Endothelial cell of umbilical vein (primary cell): Measurements from ENCODE around the gene LKAAEAR1. TPM values are rescaled to one million over a fixed set of nuclear protein-coding genes. Genes with fewer than 3 reads are reported as not detected.

Experiments
- BruUV-seq: library from RNA; stranded (reverse); fragments of 400-500 nt; replicated peaks from 2 replicates; lab custom pipeline; 2021; lab: Mats Ljungman, UMichigan
- CTCF ChIA-PET: fragments of 300-600, 350-600 bp; sonication (Branson Sonifier 250); formaldehyde crosslinking; loops from one replicate; lab custom pipeline; 2021; ENCODE audit warnings: antibody characterized with exemption, inconsistent platforms; lab: Charles Lee
- POLR2A ChIA-PET: fragments of 300-600, 350-600 bp; sonication (Branson Sonifier 250); formaldehyde crosslinking; loops from one replicate; lab custom pipeline; 2021; ENCODE audit warnings: antibody characterized with exemption, inconsistent platforms; lab: Charles Lee
- DNase-seq: peaks from one replicate; pipeline ENCODE4 v3.0.0-alpha.2; 2011; ENCODE audit warnings: low read depth, low spot score
- FAIRE-seq: peaks from 2 replicates; lab custom pipeline; 2011; peaks lifted over from hg19 to GRCh38; lab: Jason Lieb, UNC
- H2AFZ ChIP-seq: 2 replicates; pipeline ENCODE4 v1.6.0; 2012; ENCODE audit warnings: low read depth, low read length, control low read depth, inconsistent platforms
- H3K27ac ChIP-seq: 2 replicates; pipeline ENCODE4 v1.5.1; 2011; ENCODE audit warnings: low read depth, mild to moderate bottlenecking, control low read depth, low read length, moderate library complexity; ENCODE audit not compliant: insufficient read depth
- H3K27me3 ChIP-seq, 2 experiments: 2 replicates each; pipeline versions ENCODE4 v1.6.0 to v1.6.1; 2011; ENCODE audit warnings: low read length in 2 of 2, mixed read lengths in 1 of 2; ENCODE audit not compliant: control insufficient read depth in 2 of 2, insufficient read depth in 2 of 2
- H3K36me3 ChIP-seq, 2 experiments: 2 replicates in 1 of 2; 3 replicates in 1 of 2; pipeline ENCODE4 v1.5.1; 2011; ENCODE audit warnings: low read length in 2 of 2, mild to moderate bottlenecking in 1 of 2, moderate library complexity in 1 of 2; ENCODE audit not compliant: control insufficient read depth in 2 of 2, insufficient read depth in 2 of 2; ENCODE audit errors: extremely low read depth in 1 of 2
- H3K4me1 ChIP-seq: 3 replicates; pipeline ENCODE4 v1.5.1; 2011; ENCODE audit warnings: mild to moderate bottlenecking, low read length; ENCODE audit not compliant: control insufficient read depth, insufficient read depth; ENCODE audit errors: extremely low read depth
- H3K4me2 ChIP-seq: 2 replicates; pipeline ENCODE4 v1.6.1; 2011; ENCODE audit warnings: low read length, control low read depth, mixed read lengths; ENCODE audit not compliant: insufficient read depth
- H3K4me3 ChIP-seq, 3 experiments: fragments of 200-600 bp in 1 of 3; sonication (generic), shearing (Covaris generic) in 1 of 3; replicated peaks in 1 of 3; 2 replicates each; pipeline ENCODE4 v1.5.1; 2011 to 2016; ENCODE audit warnings: control low read depth in 3 of 3, low read length in 3 of 3, mild to moderate bottlenecking in 2 of 3, inconsistent platforms in 1 of 3, low read depth in 1 of 3, moderate library complexity in 1 of 3; ENCODE audit not compliant: insufficient read depth in 1 of 3
- H3K79me2 ChIP-seq: 2 replicates; pipeline ENCODE4 v1.6.0; 2012; ENCODE audit warnings: low read length, inconsistent platforms; ENCODE audit not compliant: control insufficient read depth, insufficient read depth
- H3K9ac ChIP-seq: replicated peaks from 2 replicates; pipeline ENCODE3; 2011; ENCODE audit warnings: low read length, control low read depth; ENCODE audit not compliant: insufficient read depth; ENCODE audit errors: extremely low read depth
- H3K9me1 ChIP-seq: replicated peaks from 3 replicates; pipeline ENCODE4 v1.6.0; 2011; ENCODE audit warnings: mild to moderate bottlenecking, low read length; ENCODE audit not compliant: control insufficient read depth, insufficient read depth; ENCODE audit errors: extremely low read depth
- H3K9me3 ChIP-seq: replicated peaks from 2 replicates; pipeline ENCODE4 v1.5.1; 2012; ENCODE audit warnings: low read length, inconsistent platforms; ENCODE audit not compliant: control insufficient read depth, insufficient read depth
- H4K20me1 ChIP-seq: replicated peaks from 2 replicates; pipeline ENCODE3; 2011; ENCODE audit warnings: mild to moderate bottlenecking, low read length; ENCODE audit not compliant: control insufficient read depth, insufficient read depth; ENCODE audit errors: extremely low read depth
- CTCF ChIP-seq, 2 donors: IDR thresholded peaks; 1 replicate in 1 of 2; 2 replicates in 1 of 2; pipeline ENCODE4 v1.5.1; 2011; ENCODE audit warnings: low read length in 2 of 2, mild to moderate bottlenecking in 2 of 2, moderate library complexity in 2 of 2, control low read depth in 1 of 2, inconsistent platforms in 1 of 2, low read depth in 1 of 2; ENCODE audit not compliant: insufficient read depth in 1 of 2; ENCODE audit errors: extremely low read depth in 1 of 2
- EZH2 ChIP-seq: IDR thresholded peaks from 2 replicates; pipeline ENCODE4 v1.6.1; 2012; ENCODE audit warnings: borderline replicate concordance, low read depth, mild to moderate bottlenecking, moderate library complexity, low read length, inconsistent platforms; ENCODE audit not compliant: severe bottlenecking
- FOS ChIP-seq: IDR thresholded peaks from 2 replicates; pipeline ENCODE4 v1.6.1; 2011; ENCODE audit warnings: mild to moderate bottlenecking, low read length, moderate library complexity, borderline replicate concordance; ENCODE audit not compliant: insufficient read depth
- GATA2 ChIP-seq: IDR thresholded peaks from 2 replicates; pipeline ENCODE4 v1.7.0; 2011; ENCODE audit warnings: low read depth, mild to moderate bottlenecking, moderate library complexity, mixed read lengths, low read length; ENCODE audit not compliant: insufficient read length, insufficient read depth
- JUN ChIP-seq: IDR thresholded peaks from 2 replicates; pipeline ENCODE4 v1.6.1; 2011; ENCODE audit warnings: borderline replicate concordance, low read depth; ENCODE audit not compliant: insufficient read length, insufficient read depth
- MAX ChIP-seq: IDR thresholded peaks from 2 replicates; pipeline ENCODE4 v1.6.1; 2011; ENCODE audit not compliant: insufficient read depth, insufficient read length
- MYC ChIP-seq: IDR thresholded peaks from one replicate; pipeline ENCODE4 v1.6.1; 2011; ENCODE audit warnings: mild to moderate bottlenecking, low read depth, low read length
- POLR2A ChIP-seq: IDR thresholded peaks from 2 replicates; pipeline ENCODE4 v1.6.1; 2012; ENCODE audit warnings: low read depth, mild to moderate bottlenecking, control low read depth, low read length
- POLR2AphosphoS5 ChIP-seq: IDR thresholded peaks from 2 replicates; pipeline ENCODE4 v1.6.1; 2012; ENCODE audit warnings: low read depth, mild to moderate bottlenecking, control low read depth, low read length, moderate library complexity; ENCODE audit not compliant: insufficient read depth
- dilution Hi-C: fragments of 300-500 bp; cut with MboI; formaldehyde crosslinking; loops from one replicate; pipeline ENCODE4 v1.15.0; 2019; ENCODE audit warnings: low sequenced_read_pairs; ENCODE audit not compliant: extremely low pct_ligation_motif_present
- intact Hi-C: fragments of 100-400 bp; cut with micrococcal nuclease; formaldehyde crosslinking; loops from one replicate; pipeline ENCODE4 v1.10.0; 2022
- polyA plus RNA-seq, 4 experiments: library from polyadenylated mRNA; depleted of rRNA in 3 of 4; stranded (reverse) in 3 of 4; unstranded in 1 of 4; fragments of >200 nt; gene quantifications; 2 replicates each; pipeline versions ENCODE4 v1.2.1 to v1.2.3, GENCODE V29; 2011 to 2012; ENCODE audit warnings: missing spikeins in 1 of 4
- total RNA-seq: library from RNA; stranded (reverse); gene quantifications from 2 replicates; pipeline ENCODE4 v1.2.3, GENCODE V29; 2021

LKAAEAR1 gene
- total and polyA plus RNA-seq, 2 donors (not counting 3 experiments of a cell fraction or from before 2014, with no cell fraction given), result 0.29 TPM; not detected in 1

GRCh38 chr20:64095927-64096326 lies 11.7 kb upstream of the LKAAEAR1 start:
- H3K9ac ChIP-seq, result no peak overlapping the region
- FAIRE-seq, result no peak
- no peak overlapping the region for H3K4me2 ChIP-seq
- no peak overlapping the region for H3K4me3 ChIP-seq
- DNase-seq, result no peak
- ChIA-PET POLR2A (no interaction called here), CTCF (no interaction called here)
- no peaks in the 10 kb centered on the region for H3K79me2 ChIP-seq
- no peak overlapping the region for H3K27ac ChIP-seq
- no peaks in the 10 kb centered on the region for H3K4me1 ChIP-seq
- dilution Hi-C loops (no loop called here), intact Hi-C loops (no loop called here)
- no peak overlapping the region for H2AFZ ChIP-seq
- TF ChIP-seq JUN (no peak), MYC (no peak), CTCF (IDR thresholded peaks at IDR 0.05; ENCODE audit: extremely low read depth in 1 of 2, insufficient read depth in 1 of 2, low read depth in 1 of 2, low read length in 2 of 2) (no peak), POLR2AphosphoS5 (no peak), MAX (no peak), GATA2 (no peak), FOS (no peak), POLR2A (no peak), EZH2 (no peak)
- no TSS peak for BruUV-seq
- H4K20me1 ChIP-seq, result no peaks in the 10 kb centered on the region
- H3K9me3 ChIP-seq, result no peaks in the 10 kb centered on the region
- H3K27me3 ChIP-seq, result peaks cover 3 to 6% of the 10 kb centered on the region in 2 experiments
- no peaks in the 10 kb centered on the region for H3K36me3 ChIP-seq
- no peaks in the 10 kb centered on the region for H3K9me1 ChIP-seq
